Astrocyte of the cerebellum (primary cell): ENCODE measurements around the gene CEP63.

Experiments used
- DNase-seq: peaks from one replicate; pipeline ENCODE4 v3.0.0-alpha.2; 2011; ENCODE audit warnings: low read depth
- H3K4me3 ChIP-seq: 2 replicates; pipeline ENCODE4 v1.5.1; 2011; ENCODE audit warnings: mild to moderate bottlenecking, low read depth, low read length, moderate library complexity
- in situ Hi-C: cut with HindIII; loops from 2 replicates; pipeline ENCODE4 v1.10.0; 2017; ENCODE audit warnings: low sequenced_read_pairs
- TF ChIP-seq, protein P1 (sequence below): IDR thresholded peaks from 2 replicates; pipeline ENCODE4 v1.5.1; 2012; ENCODE audit warnings: low read length, low read depth, moderate library complexity, mild to moderate bottlenecking; ENCODE audit errors: missing control alignments

CEP63 gene

DNA sequence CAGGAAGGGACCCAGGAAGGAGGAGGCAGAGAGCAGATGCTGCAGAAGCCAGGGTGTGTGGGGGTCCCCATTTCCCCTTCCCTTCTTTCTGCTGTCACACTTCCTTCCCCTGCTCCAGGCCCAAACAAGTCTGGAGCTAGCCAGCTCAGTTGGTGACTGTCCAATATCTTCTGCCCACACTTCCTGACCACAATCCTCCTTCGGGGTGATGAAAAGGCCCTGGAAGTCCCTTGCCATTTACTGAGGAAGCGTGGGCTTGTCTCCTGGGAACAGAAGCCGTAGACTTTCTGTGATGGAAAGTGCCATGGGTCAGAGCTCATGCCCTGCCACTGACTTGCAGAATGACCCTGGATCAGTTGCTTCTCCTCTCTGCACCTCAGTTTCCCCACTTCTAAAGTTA, 39.1 kb upstream of the CEP63 start:
- TF ChIP-seq, protein P1, sequence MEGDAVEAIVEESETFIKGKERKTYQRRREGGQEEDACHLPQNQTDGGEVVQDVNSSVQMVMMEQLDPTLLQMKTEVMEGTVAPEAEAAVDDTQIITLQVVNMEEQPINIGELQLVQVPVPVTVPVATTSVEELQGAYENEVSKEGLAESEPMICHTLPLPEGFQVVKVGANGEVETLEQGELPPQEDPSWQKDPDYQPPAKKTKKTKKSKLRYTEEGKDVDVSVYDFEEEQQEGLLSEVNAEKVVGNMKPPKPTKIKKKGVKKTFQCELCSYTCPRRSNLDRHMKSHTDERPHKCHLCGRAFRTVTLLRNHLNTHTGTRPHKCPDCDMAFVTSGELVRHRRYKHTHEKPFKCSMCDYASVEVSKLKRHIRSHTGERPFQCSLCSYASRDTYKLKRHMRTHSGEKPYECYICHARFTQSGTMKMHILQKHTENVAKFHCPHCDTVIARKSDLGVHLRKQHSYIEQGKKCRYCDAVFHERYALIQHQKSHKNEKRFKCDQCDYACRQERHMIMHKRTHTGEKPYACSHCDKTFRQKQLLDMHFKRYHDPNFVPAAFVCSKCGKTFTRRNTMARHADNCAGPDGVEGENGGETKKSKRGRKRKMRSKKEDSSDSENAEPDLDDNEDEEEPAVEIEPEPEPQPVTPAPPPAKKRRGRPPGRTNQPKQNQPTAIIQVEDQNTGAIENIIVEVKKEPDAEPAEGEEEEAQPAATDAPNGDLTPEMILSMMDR: no peak
- in situ Hi-C loops: no loop called here
- no peak for DNase-seq

DNA sequence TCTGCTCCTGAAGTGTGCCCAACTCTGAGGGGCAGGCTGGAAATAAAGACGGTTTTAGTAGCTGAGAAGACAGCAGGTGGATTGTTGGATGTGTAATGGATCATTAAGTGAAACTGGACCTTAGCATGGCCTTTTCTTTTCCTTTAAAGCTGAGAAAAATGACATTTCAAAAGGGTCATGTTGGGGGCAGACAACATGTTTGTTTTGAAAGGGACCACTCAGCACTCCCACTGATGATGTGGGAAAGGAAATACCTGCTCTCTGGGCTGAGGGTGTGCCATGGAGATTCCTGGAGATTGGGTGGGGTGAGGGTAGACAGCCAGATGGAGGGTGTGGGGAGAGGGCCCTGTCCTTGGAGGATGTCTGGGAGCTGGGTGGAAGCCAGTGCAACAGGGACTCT, 38.5 kb upstream of the CEP63 start:
- no peak for DNase-seq
- TF ChIP-seq, protein P1: no peak
- in situ Hi-C loops: no loop called here
- H3K4me3 ChIP-seq: no peak overlapping the region

More for the DNA sequence above, 39.1 kb upstream of the CEP63 start:
- no peak overlapping the region for H3K4me3 ChIP-seq

DNA sequence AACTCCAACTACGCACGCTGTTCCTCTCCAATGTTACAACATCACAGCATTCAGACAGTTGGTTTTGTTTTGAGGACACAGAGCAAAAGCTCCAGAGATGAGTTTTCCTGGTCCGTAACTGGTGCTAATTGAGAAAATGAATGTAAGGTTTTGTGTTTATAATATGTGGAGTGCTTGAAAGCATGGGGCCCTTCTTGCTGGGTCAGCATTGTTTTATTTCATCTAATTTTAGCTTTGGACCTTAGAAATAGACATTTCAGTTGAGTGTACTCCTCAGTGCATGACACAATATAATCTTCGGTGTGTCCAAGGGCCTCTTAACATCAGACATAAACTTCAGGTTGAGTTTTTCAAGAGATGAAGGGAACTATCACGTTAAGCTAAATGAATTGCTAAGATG, 37.2 kb upstream of the CEP63 start:
- no peak overlapping the region for H3K4me3 ChIP-seq
- TF ChIP-seq, protein P1: no peak
- DNase-seq: no peak
- in situ Hi-C loops: no loop called here

DNA sequence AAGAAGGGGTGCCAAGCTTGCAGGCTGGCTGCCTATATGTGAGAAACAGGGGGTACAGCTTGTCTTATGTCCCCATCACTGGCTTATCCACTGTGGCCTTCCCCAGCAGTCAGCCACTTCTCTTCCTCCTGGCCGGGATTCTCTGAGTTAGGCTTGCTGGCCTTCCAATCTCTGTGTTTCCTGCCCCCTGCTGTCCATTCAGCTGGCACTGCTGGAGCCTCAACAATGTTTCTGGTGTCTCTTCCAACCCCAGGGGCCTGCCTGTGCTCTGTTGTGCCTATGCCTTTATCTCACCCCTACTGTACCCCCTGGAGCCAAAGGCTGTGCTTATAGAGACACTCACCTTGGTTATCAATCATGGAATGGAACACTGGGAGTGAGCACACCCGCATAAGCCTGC, 36.6 kb upstream of the CEP63 start:
- DNase-seq: no peak
- TF ChIP-seq, protein P1: peak; percentile 42
- in situ Hi-C loops: no loop called here
- no peak overlapping the region for H3K4me3 ChIP-seq

DNA sequence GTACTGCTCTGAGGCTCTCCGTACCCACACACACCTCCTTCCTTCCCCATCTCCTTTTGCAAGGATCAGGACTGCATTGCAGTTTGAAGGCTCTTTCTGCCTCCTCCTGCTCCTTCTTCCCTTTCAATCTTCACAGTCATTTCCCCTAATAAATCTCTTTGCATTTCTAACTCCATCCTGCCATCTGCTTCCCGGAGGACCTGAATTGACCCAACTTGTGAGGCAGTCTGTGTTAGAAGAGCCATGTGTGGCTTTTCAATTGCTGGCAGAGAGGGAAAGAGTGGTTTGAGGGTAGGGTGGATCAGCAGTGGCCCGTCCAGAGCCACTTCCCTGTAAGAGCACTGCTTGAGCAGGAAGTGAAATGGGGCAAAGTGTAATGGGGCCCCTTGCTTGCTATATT, 35.9 kb upstream of the CEP63 start:
- TF ChIP-seq, protein P1: no peak
- in situ Hi-C loops: no loop called here
- H3K4me3 ChIP-seq: no peak overlapping the region
- DNase-seq: no peak

DNA sequence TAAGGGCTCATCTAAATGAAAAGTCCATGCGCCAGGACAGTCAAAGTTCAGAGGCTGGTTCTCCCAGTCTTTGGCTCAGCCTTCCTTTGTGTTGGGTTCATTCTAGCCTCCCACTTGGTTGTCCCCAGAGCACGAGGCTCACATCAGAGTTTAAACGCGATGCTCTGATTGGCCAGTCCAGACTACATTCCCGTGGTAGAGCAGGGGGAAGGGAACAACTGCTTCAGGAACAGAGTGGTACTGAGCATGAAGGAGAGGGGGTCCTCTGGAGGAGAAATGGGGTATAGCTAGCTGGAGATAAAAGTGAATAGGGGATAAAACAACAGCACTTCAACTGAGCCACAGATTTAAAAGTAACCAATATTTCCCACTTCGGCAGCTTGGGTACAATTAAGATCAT, 32.2 kb upstream of the CEP63 start:
- TF ChIP-seq, protein P1: peak; percentile 27
- no peak for DNase-seq
- H3K4me3 ChIP-seq: no peak overlapping the region
- in situ Hi-C loops: no loop called here
